Osteoblast (primary cell): ENCODE results near the gene MIA. TPM values are rescaled to one million over a fixed set of nuclear protein-coding genes. Genes with fewer than 3 reads are reported as not detected.

Source experiments
- DNase-seq: peaks from one replicate; pipeline ENCODE4 v3.0.0; 2011; ENCODE audit warnings: low spot score, mixed read lengths; ENCODE audit not compliant: insufficient read length; ENCODE audit errors: missing footprints
- H2AFZ ChIP-seq: 2 replicates; pipeline ENCODE4 v1.6.0; 2011; ENCODE audit warnings: mild to moderate bottlenecking, low read length
- H3K27ac ChIP-seq: 2 replicates; pipeline ENCODE4 v1.5.1; 2011; ENCODE audit warnings: mild to moderate bottlenecking, low read depth, low read length, moderate library complexity
- H3K27me3 ChIP-seq: 2 replicates; pipeline ENCODE4 v1.6.0; 2012; ENCODE audit warnings: mild to moderate bottlenecking, control low read depth, inconsistent platforms, low read length, moderate library complexity; ENCODE audit not compliant: insufficient read depth
- H3K36me3 ChIP-seq: 2 replicates; pipeline ENCODE4 v1.5.1; 2011; ENCODE audit warnings: mild to moderate bottlenecking, low read length, control low read depth, moderate library complexity; ENCODE audit not compliant: insufficient read depth
- H3K4me1 ChIP-seq: 2 replicates; pipeline ENCODE4 v1.5.1; 2011; ENCODE audit warnings: mild to moderate bottlenecking, low read length, control low read depth, moderate library complexity; ENCODE audit not compliant: insufficient read depth
- H3K4me2 ChIP-seq: 2 replicates; pipeline ENCODE4 v1.6.0; 2011; ENCODE audit warnings: mild to moderate bottlenecking, low read length; ENCODE audit not compliant: insufficient read depth
- H3K4me3 ChIP-seq: fragments of 200-600 bp; sonication (generic); 3 replicates; pipeline ENCODE4 v1.5.1; 2012; ENCODE audit warnings: mild to moderate bottlenecking, low read length, inconsistent platforms; ENCODE audit not compliant: insufficient read depth
- H3K79me2 ChIP-seq: 2 replicates; pipeline ENCODE4 v1.6.0; 2012; ENCODE audit warnings: mild to moderate bottlenecking, low read length, control low read depth, inconsistent platforms; ENCODE audit not compliant: insufficient read depth
- H3K9me3 ChIP-seq: 2 replicates; pipeline ENCODE4 v1.5.1; 2011; ENCODE audit warnings: low read depth, low read length, control low read depth
- H4K20me1 ChIP-seq: 2 replicates; pipeline ENCODE4 v1.6.0; 2012; ENCODE audit warnings: mild to moderate bottlenecking, low read length, control low read depth; ENCODE audit not compliant: insufficient read depth
- CTCF ChIP-seq: IDR thresholded peaks from 2 replicates; pipeline ENCODE4 v1.5.1; 2011; ENCODE audit warnings: mild to moderate bottlenecking, low read depth, low read length, moderate library complexity; ENCODE audit errors: extremely low read depth
- total RNA-seq: library from RNA; depleted of rRNA; stranded (reverse); fragments of >200 nt; gene quantifications from 2 replicates; pipeline ENCODE4 v1.2.3, GENCODE V29; 2012

Gene MIA
- total RNA-seq, 1 donor: 0.72 TPM

- no peak for TF ChIP-seq CTCF
- Histone ChIP-seq H3K9me3 (no peaks in the 10 kb centered on the region), H3K4me3 (peak within 1 kb of the TSS; percentile 77), H3K4me1 (peaks cover 12% of the 10 kb centered on the region), H3K79me2 (peaks cover 4% of the 10 kb centered on the region), H2AFZ (peak within 1 kb of the TSS; percentile 92), H3K27me3 (no peaks in the 10 kb centered on the region), H3K4me2 (peak within 1 kb of the TSS; percentile 99), H3K27ac (peak within 1 kb of the TSS; percentile 88), H4K20me1 (no peaks in the 10 kb centered on the region), H3K36me3 (no peaks in the 10 kb centered on the region)
- DNase-seq: peak; percentile 98
These were observed 2.8 kb downstream of the MIA start, which contains the start of gene RAB4B for GRCh38 chr19:40777937-40778705. Gene RAB4B (plus strand): TSS chr19:40778247. CDS start chr19:40778376, 129 bp downstream.

GRCh38 chr19:40778706-40779284 is 3.5 kb downstream of the MIA start:
- H3K4me1 ChIP-seq: peaks cover 12% of the 10 kb centered on the region
- H3K36me3 ChIP-seq: no peaks in the 10 kb centered on the region
- peak overlapping the region; percentile 18 for H2AFZ ChIP-seq
- H3K27ac ChIP-seq: peak overlapping the region; percentile 88
- TF ChIP-seq CTCF: no peak
- H3K27me3 ChIP-seq: no peaks in the 10 kb centered on the region
- peaks cover 4% of the 10 kb centered on the region for H3K79me2 ChIP-seq
- H3K9me3 ChIP-seq: no peaks in the 10 kb centered on the region
- peak; percentile 78 for DNase-seq
- H4K20me1 ChIP-seq: no peaks in the 10 kb centered on the region
- peak overlapping the region; percentile 71 for H3K4me2 ChIP-seq
- H3K4me3 ChIP-seq: peak overlapping the region; percentile 77

DNA sequence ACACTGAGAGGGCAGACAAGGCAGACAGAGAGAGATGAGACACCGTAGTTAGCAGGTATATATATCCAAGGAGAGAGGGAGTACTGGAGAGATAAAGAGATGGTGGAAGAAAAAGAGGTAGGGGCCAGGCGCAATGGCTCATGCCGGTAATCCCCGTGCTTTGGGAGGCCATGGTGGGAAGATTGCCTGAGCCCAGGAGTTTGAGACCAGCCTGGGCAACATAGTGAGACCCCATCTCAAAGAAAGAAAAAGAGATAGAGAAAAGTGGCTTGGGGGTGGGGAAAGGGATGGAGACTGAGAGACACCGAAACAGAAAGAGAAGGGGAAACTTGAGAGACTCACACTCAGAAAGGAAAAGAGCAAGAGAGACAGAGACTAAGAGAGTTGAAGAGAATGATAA is 5.3 kb downstream of the MIA start:
- Histone ChIP-seq H3K9me3 (no peaks in the 10 kb centered on the region), H3K36me3 (no peaks in the 10 kb centered on the region)
- TF ChIP-seq CTCF: no peak

GRCh38 chr19:40781140-40781539 is 5.8 kb downstream of the MIA start:
- Histone ChIP-seq H3K36me3 (no peaks in the 10 kb centered on the region), H3K4me1 (peaks cover 12% of the 10 kb centered on the region), H3K9me3 (no peaks in the 10 kb centered on the region), H3K27me3 (no peaks in the 10 kb centered on the region), H4K20me1 (no peaks in the 10 kb centered on the region), H3K27ac (no peak overlapping the region), H3K79me2 (peaks cover 4% of the 10 kb centered on the region), H2AFZ (no peak overlapping the region), H3K4me2 (no peak overlapping the region), H3K4me3 (no peak overlapping the region)
- no peak for TF ChIP-seq CTCF
- no peak for DNase-seq

More for the DNA sequence above, 5.3 kb downstream of the MIA start:
- Histone ChIP-seq H3K4me3 (no peak overlapping the region), H3K4me1 (peaks cover 12% of the 10 kb centered on the region), H3K4me2 (no peak overlapping the region), H2AFZ (no peak overlapping the region), H3K27me3 (no peaks in the 10 kb centered on the region), H3K79me2 (peaks cover 4% of the 10 kb centered on the region), H3K27ac (no peak overlapping the region), H4K20me1 (no peaks in the 10 kb centered on the region)
- DNase-seq: peak; percentile 1
